Rectal smooth muscle tissue (tissue), 1 donor: ENCODE measurements around the gene UNC5B.

ENCODE experiments used
- H3K27ac ChIP-seq: one replicate; pipeline ENCODE4 v1.7.0; 2013; ENCODE audit warnings: low read depth, low read length, inconsistent platforms
- H3K27me3 ChIP-seq: one replicate; pipeline ENCODE4 v1.7.0; 2013; ENCODE audit warnings: low read length; ENCODE audit not compliant: control insufficient read depth, insufficient read depth
- H3K36me3 ChIP-seq: one replicate; pipeline ENCODE4 v1.7.0; 2013; ENCODE audit warnings: low read length; ENCODE audit not compliant: control insufficient read depth, insufficient read depth
- H3K4me1 ChIP-seq: one replicate; pipeline ENCODE4 v1.7.0; 2013; ENCODE audit warnings: low read length; ENCODE audit not compliant: control insufficient read depth, insufficient read depth
- H3K4me3 ChIP-seq: one replicate; pipeline ENCODE4 v1.7.0; 2013; ENCODE audit warnings: low read length
- H3K9ac ChIP-seq: one replicate; pipeline ENCODE4 v1.7.0; 2013; ENCODE audit warnings: low read length

The UNC5B gene

GRCh38 chr10:71231206-71231605 is 18.8 kb downstream of the UNC5B start:
- no peak overlapping the region for H3K27ac ChIP-seq
- H3K27me3 ChIP-seq, result no peaks in the 10 kb centered on the region
- H3K4me1 ChIP-seq, result no peaks in the 10 kb centered on the region
- H3K4me3 ChIP-seq, result no peak overlapping the region
- no peaks in the 10 kb centered on the region for H3K36me3 ChIP-seq
- H3K9ac ChIP-seq, result no peak overlapping the region

GRCh38 chr10:71232089-71232998 is 20.0 kb downstream of the UNC5B start:
- H3K4me1 ChIP-seq, result peaks cover 6% of the 10 kb centered on the region
- no peak overlapping the region for H3K27ac ChIP-seq

GRCh38 chr10:71233482-71233892 is 21.1 kb downstream of the UNC5B start:
- Histone ChIP-seq H3K4me1 (peaks cover 6% of the 10 kb centered on the region), H3K9ac (no peak overlapping the region), H3K4me3 (no peak overlapping the region), H3K36me3 (no peaks in the 10 kb centered on the region), H3K27ac (no peak overlapping the region), H3K27me3 (no peaks in the 10 kb centered on the region)

More at GRCh38 chr10:71232089-71232998, 20.0 kb downstream of the UNC5B start:
- Histone ChIP-seq H3K4me3 (no peak overlapping the region), H3K9ac (no peak overlapping the region), H3K36me3 (no peaks in the 10 kb centered on the region), H3K27me3 (no peaks in the 10 kb centered on the region)

GRCh38 chr10:71234004-71234894 is 21.9 kb downstream of the UNC5B start:
- no peak overlapping the region for H3K9ac ChIP-seq
- H3K36me3 ChIP-seq, result no peaks in the 10 kb centered on the region
- peaks cover 6% of the 10 kb centered on the region for H3K4me1 ChIP-seq
- H3K27ac ChIP-seq, result no peak overlapping the region
- no peak overlapping the region for H3K4me3 ChIP-seq
- H3K27me3 ChIP-seq, result no peaks in the 10 kb centered on the region

- Histone ChIP-seq H3K27ac (no peak overlapping the region), H3K9ac (no peak overlapping the region)
These were observed 22.8 kb downstream of the UNC5B start for GRCh38 chr10:71234970-71235685.

GRCh38 chr10:71235808-71236207 is 23.4 kb downstream of the UNC5B start:
- no peak overlapping the region for H3K27ac ChIP-seq

More at GRCh38 chr10:71234970-71235685, 22.8 kb downstream of the UNC5B start:
- Histone ChIP-seq H3K4me1 (peaks cover 6% of the 10 kb centered on the region), H3K4me3 (no peak overlapping the region), H3K27me3 (no peaks in the 10 kb centered on the region), H3K36me3 (no peaks in the 10 kb centered on the region)

GRCh38 chr10:71236286-71236685 is 23.9 kb downstream of the UNC5B start:
- H3K27me3 ChIP-seq, result no peaks in the 10 kb centered on the region
- no peak overlapping the region for H3K4me3 ChIP-seq
- H3K27ac ChIP-seq, result no peak overlapping the region
- peaks cover 6% of the 10 kb centered on the region for H3K4me1 ChIP-seq
- H3K36me3 ChIP-seq, result no peaks in the 10 kb centered on the region
- H3K9ac ChIP-seq, result no peak overlapping the region

More at GRCh38 chr10:71235808-71236207, 23.4 kb downstream of the UNC5B start:
- Histone ChIP-seq H3K4me3 (no peak overlapping the region), H3K27me3 (no peaks in the 10 kb centered on the region), H3K4me1 (peaks cover 6% of the 10 kb centered on the region), H3K36me3 (no peaks in the 10 kb centered on the region), H3K9ac (no peak overlapping the region)

GRCh38 chr10:71236822-71237682 is 24.7 kb downstream of the UNC5B start:
- Histone ChIP-seq H3K4me3 (no peak overlapping the region), H3K27me3 (no peaks in the 10 kb centered on the region), H3K27ac (no peak overlapping the region), H3K4me1 (peaks cover 6% of the 10 kb centered on the region), H3K36me3 (no peaks in the 10 kb centered on the region), H3K9ac (no peak overlapping the region)

GRCh38 chr10:71237843-71238623 is 25.7 kb downstream of the UNC5B start:
- Histone ChIP-seq H3K4me1 (peaks cover 6% of the 10 kb centered on the region), H3K36me3 (no peaks in the 10 kb centered on the region), H3K9ac (no peak overlapping the region), H3K27ac (no peak overlapping the region), H3K27me3 (no peaks in the 10 kb centered on the region), H3K4me3 (no peak overlapping the region)

GRCh38 chr10:71238626-71239025 is 26.3 kb downstream of the UNC5B start:
- Histone ChIP-seq H3K4me1 (peaks cover 6% of the 10 kb centered on the region), H3K27me3 (no peaks in the 10 kb centered on the region), H3K36me3 (no peaks in the 10 kb centered on the region), H3K27ac (no peak overlapping the region), H3K9ac (no peak overlapping the region), H3K4me3 (no peak overlapping the region)
